HepG2 (cell line): ENCODE data around the gene M1AP. TPM values are rescaled to one million over a fixed set of nuclear protein-coding genes. Genes with fewer than 3 reads are reported as not detected.

Experiments used
- CCAR2 ChIP-seq: fragments of 200-400 bp; formaldehyde crosslinking; optimal IDR thresholded peaks from 2 replicates; pipeline ENCODE3; 2018; ENCODE audit warnings: low read depth, mild to moderate bottlenecking, low read length, moderate library complexity
- ELK4 ChIP-seq: sonication (generic); formaldehyde crosslinking; IDR thresholded peaks from 2 replicates; pipeline ENCODE4 v1.9.0; 2021; ENCODE audit warnings: missing genetic modification reagents, borderline replicate concordance
- FOXO4 ChIP-seq: sonication (generic); formaldehyde crosslinking; conservative IDR thresholded peaks from 2 replicates; pipeline ENCODE4 v1.8.1; 2023; ENCODE audit warnings: missing genetic modification reagents
- GPBP1L1 ChIP-seq: sonication (generic); formaldehyde crosslinking; IDR thresholded peaks from 2 replicates; pipeline ENCODE4 v1.5.0; 2020; ENCODE audit warnings: mild to moderate bottlenecking, missing genetic modification reagents
- HNF1A ChIP-seq, 2 experiments: sonication (generic) in 1 of 2; formaldehyde crosslinking in 1 of 2; IDR thresholded peaks; 2 replicates each; pipeline versions ENCODE4 v1.4.0 to v1.6.1; 2016 to 2020; ENCODE audit warnings: borderline replicate concordance in 1 of 2, low read depth in 1 of 2, mild to moderate bottlenecking in 1 of 2, missing genetic modification reagents in 1 of 2
- JUNB ChIP-seq: sonication (generic); formaldehyde crosslinking; IDR thresholded peaks from 2 replicates; pipeline ENCODE4 v1.8.0; 2022; ENCODE audit warnings: missing genetic modification reagents, mild to moderate bottlenecking, borderline replicate concordance
- LRRFIP1 ChIP-seq: sonication (generic); formaldehyde crosslinking; conservative IDR thresholded peaks from 2 replicates; pipeline ENCODE4 v1.4.0; 2020; ENCODE audit warnings: missing genetic modification reagents
- PHF20 ChIP-seq: sonication (generic); formaldehyde crosslinking; IDR thresholded peaks from 2 replicates; pipeline ENCODE4 v1.5.0; 2020; ENCODE audit warnings: mild to moderate bottlenecking, missing genetic modification reagents
- ZBTB7A ChIP-seq: sonication (generic); formaldehyde crosslinking; IDR thresholded peaks from 2 replicates; pipeline ENCODE4 v1.8.0; 2022; ENCODE audit warnings: mild to moderate bottlenecking, missing genetic modification reagents
- ZBTB8A ChIP-seq: sonication (generic); formaldehyde crosslinking; IDR thresholded peaks from 2 replicates; pipeline ENCODE4 v1.4.0; 2020; ENCODE audit warnings: mild to moderate bottlenecking, low read depth, missing genetic modification reagents, borderline replicate concordance
- ZNF232 ChIP-seq: sonication (generic); formaldehyde crosslinking; IDR thresholded peaks from 2 replicates; pipeline ENCODE4 v1.4.0; 2020; ENCODE audit warnings: missing genetic modification reagents, borderline replicate concordance
- ZNF256 ChIP-seq: sonication (generic); formaldehyde crosslinking; conservative IDR thresholded peaks from 2 replicates; pipeline ENCODE4 v1.4.0; 2020; ENCODE audit warnings: missing genetic modification reagents
- ZNF576 ChIP-seq: sonication (generic); formaldehyde crosslinking; IDR thresholded peaks from 2 replicates; pipeline ENCODE4 v1.4.0; 2020; ENCODE audit warnings: mild to moderate bottlenecking, missing genetic modification reagents
- polyA plus RNA-seq, 8 experiments: library from polyadenylated mRNA; depleted of rRNA in 3 of 8; stranded (reverse) in 7 of 8; unstranded in 1 of 8; fragments of >200 nt; fragmentation: Illumina TruSeq in 4 of 8; extraction: Trizol in 4 of 8; gene quantifications; 2 replicates each; pipeline versions ENCODE4 v1.2.1 to v1.2.3, GENCODE V29; 2011 to 2016; ENCODE audit warnings: low read depth in 4 of 8, missing spikeins in 1 of 8, mixed read lengths in 1 of 8; ENCODE audit not compliant: insufficient read depth in 1 of 8
- total RNA-seq, 5 experiments: library from RNA; depleted of rRNA; stranded (reverse); fragments of >200 nt; fragmentation: Illumina TruSeq; extraction: Trizol; gene quantifications; 2 replicates each; pipeline ENCODE4 v1.2.3, GENCODE V29; 2016; ENCODE audit warnings: low read depth in 1 of 5

M1AP gene
- total and polyA plus RNA-seq, 2 of the 13 experiments (the other 11 are each of a cell fraction or from before 2014, with no cell fraction given) = not detected

- 0 out of 2 replicates have a peak, but pooled peaks have one; percentile 65 for TF ChIP-seq ZNF232 (CRISPR knock-in tag)
- TF ChIP-seq ZBTB8A = no peak
- no peak for TF ChIP-seq LRRFIP1
- TF ChIP-seq ZBTB7A (CRISPR knock-in tag) = no peak
- 0 out of 2 replicates have a peak, but pooled peaks have one; percentile 21 for TF ChIP-seq HNF1A (IDR thresholded peaks at IDR 0.05; ENCODE audit: low read depth)
- no peak for TF ChIP-seq HNF1A (CRISPR knock-in tag; IDR thresholded peaks at IDR 0.05; ENCODE audit: borderline replicate concordance)
- TF ChIP-seq CCAR2 = peak; percentile 56
- TF ChIP-seq ZNF576 = no peak
- no peak for TF ChIP-seq ZNF256 (CRISPR knock-in tag)
- TF ChIP-seq GPBP1L1 (CRISPR knock-in tag) = no peak
- TF ChIP-seq PHF20 = 0 out of 2 replicates have a peak, but pooled peaks have one; percentile 22
- TF ChIP-seq FOXO4 (CRISPR knock-in tag) = no peak
- TF ChIP-seq ELK4 = no peak
- no peak for TF ChIP-seq JUNB
Measured at GRCh38 chr2:74525717-74526648, 122.1 kb downstream of the M1AP start, which contains the start of gene DQX1 (continued).
